SJSA1 (cell line): ENCODE data around the gene PLEKHA7. TPM values are rescaled to one million over a fixed set of nuclear protein-coding genes. Genes with fewer than 3 reads are reported as not detected.
"Not testable (repeated sequence)": the region's sequence is repeated elsewhere in the genome, so short reads cannot be mapped to it uniquely, and the experiment has no call there.

ENCODE experiments used
- DNase-seq, 2 experiments: peaks; one replicate each; pipeline ENCODE4 v3.0.0-alpha.2; 2015 to 2020; ENCODE audit warnings: low spot score in 2 of 2, low read depth in 1 of 2
- H3K27ac ChIP-seq: fragments of 250-450 bp; sonication (Bioruptor Pico); 2 replicates; pipeline ENCODE4 v1.5.1; 2020; ENCODE audit warnings: mild to moderate bottlenecking, moderate library complexity
- H3K27me3 ChIP-seq: fragments of 250-450 bp; sonication (Bioruptor Pico); replicated peaks from 2 replicates; pipeline ENCODE4 v1.5.1; 2020; ENCODE audit warnings: mild to moderate bottlenecking, moderate library complexity
- H3K36me3 ChIP-seq: fragments of 250-450 bp; sonication (Bioruptor Pico); 2 replicates; pipeline ENCODE4 v1.5.1; 2020; ENCODE audit warnings: mild to moderate bottlenecking
- H3K4me1 ChIP-seq: fragments of 250-450 bp; sonication (Bioruptor Pico); replicated peaks from 2 replicates; pipeline ENCODE4 v1.6.1; 2021; ENCODE audit warnings: mild to moderate bottlenecking
- H3K4me3 ChIP-seq: fragments of 250-450 bp; sonication (Bioruptor Pico); 2 replicates; pipeline ENCODE4 v1.5.1; 2020; ENCODE audit warnings: mild to moderate bottlenecking
- H3K9me3 ChIP-seq: fragments of 250-450 bp; sonication (Bioruptor Pico); replicated peaks from 2 replicates; pipeline ENCODE4 v1.5.1; 2020; ENCODE audit warnings: mild to moderate bottlenecking
- total RNA-seq: library from RNA; depleted of rRNA; stranded (reverse); fragments of >200 nt; shearing (Covaris generic); gene quantifications from 2 replicates; pipeline ENCODE4 v1.2.3, GENCODE V29; 2014

Gene PLEKHA7
- total RNA-seq, 1 experiment from 2014 or later, result not detected

GRCh38 chr11:16917941-16918340, 96.3 kb downstream of the PLEKHA7 start:
- Histone ChIP-seq H3K27ac (no peak overlapping the region), H3K4me3 (no peak overlapping the region), H3K9me3 (no peaks in the 10 kb centered on the region), H3K27me3 (peaks cover 37% of the 10 kb centered on the region), H3K36me3 (no peaks in the 10 kb centered on the region), H3K4me1 (no peaks in the 10 kb centered on the region)
- no peak for DNase-seq

GRCh38 chr11:16912692-16913111, 101.5 kb downstream of the PLEKHA7 start:
- Histone ChIP-seq H3K9me3 (0 out of 2 replicates have a peak, but pooled peaks cover 2% of the 10 kb centered on the region), H3K4me1 (no peaks in the 10 kb centered on the region), H3K27ac (no peak overlapping the region), H3K4me3 (no peak overlapping the region), H3K36me3 (no peaks in the 10 kb centered on the region), H3K27me3 (peaks cover 9% of the 10 kb centered on the region)
- DNase-seq, result no peak

- Histone ChIP-seq H3K27me3 (peaks cover 9% of the 10 kb centered on the region), H3K4me1 (no peaks in the 10 kb centered on the region), H3K36me3 (no peaks in the 10 kb centered on the region), H3K27ac (no peak overlapping the region), H3K9me3 (0 out of 2 replicates have a peak, but pooled peaks cover 2% of the 10 kb centered on the region), H3K4me3 (no peak overlapping the region)
- DNase-seq, result no peak
These were observed 102.6 kb downstream of the PLEKHA7 start for GRCh38 chr11:16911658-16912057.

GRCh38 chr11:16911186-16911585, 103.0 kb downstream of the PLEKHA7 start:
- Histone ChIP-seq H3K9me3 (0 out of 2 replicates have a peak, but pooled peaks cover 2% of the 10 kb centered on the region), H3K4me3 (no peak overlapping the region), H3K4me1 (no peaks in the 10 kb centered on the region), H3K27me3 (peaks cover 9% of the 10 kb centered on the region), H3K36me3 (no peaks in the 10 kb centered on the region), H3K27ac (no peak overlapping the region)
- DNase-seq, result no peak

- Histone ChIP-seq H3K4me1 (no peaks in the 10 kb centered on the region), H3K4me3 (no peak overlapping the region), H3K36me3 (no peaks in the 10 kb centered on the region), H3K27me3 (peaks cover 9% of the 10 kb centered on the region), H3K9me3 (0 out of 2 replicates have a peak, but pooled peaks cover 2% of the 10 kb centered on the region), H3K27ac (no peak overlapping the region)
- DNase-seq, result no peak
These were observed 104.7 kb downstream of the PLEKHA7 start for GRCh38 chr11:16909359-16910035.

- H3K27me3 ChIP-seq, result 0 out of 2 replicates have a peak, but pooled peaks cover 3% of the 10 kb centered on the region
- no peaks in the 10 kb centered on the region for H3K4me1 ChIP-seq
- H3K36me3 ChIP-seq, result no peaks in the 10 kb centered on the region
- no peaks in the 10 kb centered on the region for H3K9me3 ChIP-seq
- DNase-seq, result no peak
- no peak overlapping the region for H3K27ac ChIP-seq
- H3K4me3 ChIP-seq, result no peak overlapping the region
These were observed 108.8 kb downstream of the PLEKHA7 start for GRCh38 chr11:16905375-16905774.

GRCh38 chr11:16904761-16905160, 109.5 kb downstream of the PLEKHA7 start:
- H3K4me3 ChIP-seq, H3K4me1 ChIP-seq, H3K36me3 ChIP-seq, H3K27ac ChIP-seq, H3K9me3 ChIP-seq, DNase-seq, H3K27me3 ChIP-seq: not testable (repeated sequence)

- DNase-seq, result no peak
These were observed 111.3 kb downstream of the PLEKHA7 start for GRCh38 chr11:16902781-16903378.

GRCh38 chr11:16902182-16902581, 112.0 kb downstream of the PLEKHA7 start:
- Histone ChIP-seq H3K36me3 (no peaks in the 10 kb centered on the region), H3K27ac (no peak overlapping the region), H3K4me1 (no peaks in the 10 kb centered on the region), H3K9me3 (no peaks in the 10 kb centered on the region), H3K27me3 (peaks cover 10% of the 10 kb centered on the region; the same call in 1 of the 2 replicates), H3K4me3 (no peak overlapping the region)
- no peak for DNase-seq

More at GRCh38 chr11:16902781-16903378, 111.3 kb downstream of the PLEKHA7 start:
- Histone ChIP-seq H3K4me3 (no peak overlapping the region), H3K9me3 (no peaks in the 10 kb centered on the region), H3K27me3 (peaks cover 10% of the 10 kb centered on the region; the same call in 1 of the 2 replicates), H3K4me1 (no peaks in the 10 kb centered on the region), H3K36me3 (no peaks in the 10 kb centered on the region), H3K27ac (no peak overlapping the region)

- Histone ChIP-seq H3K9me3 (no peaks in the 10 kb centered on the region), H3K27ac (no peak overlapping the region), H3K36me3 (no peaks in the 10 kb centered on the region), H3K4me1 (no peaks in the 10 kb centered on the region), H3K4me3 (no peak overlapping the region), H3K27me3 (peaks cover 10% of the 10 kb centered on the region; the same call in 1 of the 2 replicates)
- no peak for DNase-seq
These were observed 113.7 kb downstream of the PLEKHA7 start for GRCh38 chr11:16900491-16900890.

- no peak overlapping the region for H3K27ac ChIP-seq
- no peak overlapping the region for H3K4me3 ChIP-seq
- no peak for DNase-seq
- no peaks in the 10 kb centered on the region for H3K9me3 ChIP-seq
- H3K27me3 ChIP-seq, result peaks cover 10% of the 10 kb centered on the region; the same call in 1 of the 2 replicates
- H3K4me1 ChIP-seq, result no peaks in the 10 kb centered on the region
- H3K36me3 ChIP-seq, result no peaks in the 10 kb centered on the region
These were observed 114.4 kb downstream of the PLEKHA7 start for GRCh38 chr11:16899708-16900303.

- Histone ChIP-seq H3K9me3 (no peaks in the 10 kb centered on the region), H3K4me3 (no peak overlapping the region), H3K4me1 (no peaks in the 10 kb centered on the region), H3K27me3 (peaks cover 10% of the 10 kb centered on the region; the same call in 1 of the 2 replicates), H3K36me3 (no peaks in the 10 kb centered on the region), H3K27ac (no peak overlapping the region)
- DNase-seq, result no peak
These were observed 115.8 kb downstream of the PLEKHA7 start for GRCh38 chr11:16898274-16898985.

- Histone ChIP-seq H3K27me3 (peaks cover 8% of the 10 kb centered on the region; the same call in 1 of the 2 replicates), H3K4me1 (no peaks in the 10 kb centered on the region), H3K27ac (no peak overlapping the region), H3K9me3 (no peaks in the 10 kb centered on the region), H3K36me3 (no peaks in the 10 kb centered on the region), H3K4me3 (no peak overlapping the region)
- no peak for DNase-seq
These were observed 116.6 kb downstream of the PLEKHA7 start for GRCh38 chr11:16897470-16898061.
